ENCODE results near the gene SYNGAP1.
A peak's percentile ranks its signal among the peaks of the same experiment; 100 is the strongest.

Gene SYNGAP1

DNA sequence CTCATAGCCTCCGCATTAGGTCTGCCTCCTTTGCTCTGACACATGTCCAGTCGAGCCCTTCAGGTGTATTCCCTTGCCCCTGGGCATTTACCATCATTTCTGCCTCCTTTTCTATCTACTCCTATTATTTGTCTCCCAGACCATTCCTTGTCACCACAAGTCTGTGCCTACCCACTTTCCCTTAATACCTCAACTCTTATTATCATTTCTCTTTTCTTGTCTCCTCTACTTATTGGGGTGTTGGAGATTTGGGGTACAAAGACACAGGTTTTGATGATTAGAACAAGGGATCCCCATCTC lies 1.4 kb downstream of the SYNGAP1 start:
- DNase-seq (ENCODE audit: low read depth): no peak

DNA sequence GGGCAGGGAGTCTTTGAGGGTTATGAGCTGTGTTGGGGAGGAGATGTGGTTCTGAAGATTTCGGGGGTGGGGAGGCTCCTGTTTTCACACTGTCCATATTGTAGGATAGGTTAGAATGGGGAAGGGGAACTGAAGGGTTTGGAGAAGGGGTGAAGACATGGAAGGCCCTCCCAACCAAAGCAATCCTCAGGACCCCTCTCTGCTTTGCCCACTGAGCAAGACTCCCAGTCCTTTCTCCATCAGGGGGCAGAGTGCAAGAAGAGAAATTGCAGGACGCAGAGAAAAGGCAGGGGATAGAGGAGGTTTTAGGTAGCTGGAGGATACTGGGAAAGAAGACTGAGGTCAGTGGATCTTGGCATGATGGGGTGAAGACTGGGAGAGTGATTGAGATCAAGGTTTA lies 3.9 kb downstream of the SYNGAP1 start:
- DNase-seq (ENCODE audit: low read depth): no peak

DNA sequence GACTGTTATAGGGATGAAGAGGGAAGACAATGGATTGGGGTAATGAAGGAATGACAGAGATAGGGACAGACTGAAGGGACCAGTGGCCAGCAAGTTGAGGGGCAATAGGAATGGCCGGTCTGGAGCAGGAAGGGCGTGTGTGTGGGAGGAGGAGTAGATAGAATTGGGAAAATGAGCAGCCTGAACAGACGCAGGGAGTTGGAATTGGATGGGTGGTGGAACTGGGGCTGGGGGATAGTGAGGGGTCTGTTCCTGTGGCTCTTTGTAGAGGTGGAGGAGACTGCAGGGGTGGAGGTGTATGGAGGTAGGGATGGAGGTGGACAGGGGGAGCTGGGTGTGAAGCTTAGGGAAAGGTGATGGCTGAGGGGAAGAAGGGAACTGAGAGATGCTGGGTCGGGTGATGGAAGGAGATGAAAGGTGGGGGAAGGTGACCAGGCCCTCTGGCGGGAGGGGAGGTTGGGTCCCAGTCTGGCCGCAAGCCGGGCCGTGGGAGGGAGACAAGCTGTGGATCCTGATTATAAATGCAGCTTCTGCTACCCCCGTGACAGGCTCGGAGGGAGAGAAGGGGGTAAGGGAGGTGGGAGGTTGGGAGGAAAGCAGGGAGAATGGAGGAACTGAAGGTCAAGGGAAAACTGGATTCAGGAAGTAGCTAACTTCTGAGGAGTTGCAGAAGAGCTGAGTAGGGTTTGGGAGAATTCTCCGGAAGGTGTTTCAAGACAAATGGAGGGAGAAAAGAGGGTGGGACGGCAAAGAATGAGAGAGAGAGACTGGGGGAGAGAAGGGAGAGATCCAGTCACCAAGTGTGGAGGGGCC lies 5.2 kb downstream of the SYNGAP1 start:
- DNase-seq (ENCODE audit: low read depth): no peak

DNA sequence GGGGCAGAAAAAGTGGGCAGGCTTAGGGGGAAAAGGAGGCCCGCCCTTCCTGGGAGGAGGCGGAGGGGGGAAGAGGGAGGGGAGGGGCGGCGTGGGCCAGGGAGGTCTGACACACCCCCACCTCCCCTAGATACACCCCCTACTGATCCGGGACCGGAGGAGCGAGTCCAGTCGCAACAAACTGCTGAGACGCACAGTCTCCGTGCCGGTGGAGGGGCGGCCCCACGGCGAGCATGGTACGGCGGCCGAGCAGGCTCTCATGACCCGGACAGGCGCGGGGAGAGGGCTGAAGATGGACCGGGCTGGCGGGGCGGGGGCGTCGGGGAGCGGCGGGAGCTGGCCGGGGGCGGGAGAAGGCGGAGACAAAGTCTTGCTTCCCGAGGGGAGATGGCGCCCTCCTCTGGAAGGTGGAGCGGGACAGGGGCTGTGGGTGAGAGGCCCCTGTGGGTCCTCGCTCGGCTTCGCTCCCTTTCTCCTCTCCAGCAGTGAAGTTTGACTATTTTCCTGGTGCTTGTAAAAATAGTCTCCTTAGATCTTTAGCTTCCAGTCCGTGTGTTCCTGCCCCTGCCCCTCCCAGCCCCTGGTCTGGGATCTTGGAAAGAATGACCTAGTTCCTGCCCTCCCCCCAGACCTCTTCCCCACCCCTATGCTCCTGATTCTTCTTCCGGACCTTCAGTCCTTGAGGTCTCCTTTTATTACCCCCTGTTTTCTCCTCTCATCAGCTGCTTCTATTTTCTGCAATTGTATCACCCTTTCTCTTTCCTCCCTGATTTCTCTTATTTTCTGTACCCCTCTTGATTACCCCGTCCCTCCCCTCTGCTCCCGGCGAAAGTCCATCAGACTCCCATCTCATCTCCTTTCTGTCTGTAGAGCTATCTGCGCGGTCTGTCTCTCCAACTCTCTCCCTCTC lies 6.1 kb downstream of the SYNGAP1 start:
- peak; percentile 87 for DNase-seq (ENCODE audit: low read depth)

DNA sequence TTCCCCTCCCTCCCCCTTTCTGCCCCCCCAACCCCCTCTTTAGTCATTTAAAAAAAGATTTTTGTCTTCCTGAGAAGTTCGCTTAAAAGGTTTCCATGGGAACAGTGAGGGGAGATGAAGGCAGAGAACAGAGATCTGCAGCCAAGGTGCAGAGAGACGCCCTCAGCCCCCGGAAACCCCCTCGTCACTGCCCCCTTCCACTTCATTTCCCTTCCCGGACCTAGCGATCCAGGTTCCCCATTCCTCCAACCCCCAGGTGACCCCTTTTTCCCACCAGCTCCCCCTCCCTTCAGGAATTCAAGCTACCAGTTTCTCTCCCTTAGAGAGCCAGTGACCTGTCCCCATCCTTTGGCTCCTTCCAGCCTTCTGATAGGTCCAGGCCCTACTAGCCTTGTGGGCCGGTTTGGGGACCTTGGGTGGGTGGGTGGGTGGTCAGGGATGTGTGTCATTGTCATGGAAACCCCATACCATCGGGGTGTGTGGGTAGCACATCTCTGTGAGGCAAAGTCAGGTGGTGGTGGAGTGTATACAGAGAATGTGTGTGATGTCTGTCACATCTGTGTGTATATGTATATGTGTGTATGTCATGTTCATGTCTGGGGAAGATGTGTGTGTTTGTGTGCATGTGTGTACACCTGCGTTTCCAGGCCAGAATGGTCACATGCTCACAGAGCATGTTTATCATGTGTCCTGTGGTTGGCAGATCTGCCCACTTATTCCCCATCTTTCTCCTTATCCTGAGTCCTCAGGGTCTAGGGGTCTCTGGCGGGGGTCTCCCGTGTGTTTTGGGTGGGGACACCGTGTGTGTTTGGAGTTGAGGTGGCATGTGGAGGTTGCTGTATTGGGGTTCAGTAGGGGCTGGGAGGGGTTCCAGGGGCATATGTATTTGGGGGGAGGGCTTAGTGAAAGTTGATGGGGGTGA lies 7.0 kb downstream of the SYNGAP1 start:
- DNase-seq (ENCODE audit: low read depth): no peak

DNA sequence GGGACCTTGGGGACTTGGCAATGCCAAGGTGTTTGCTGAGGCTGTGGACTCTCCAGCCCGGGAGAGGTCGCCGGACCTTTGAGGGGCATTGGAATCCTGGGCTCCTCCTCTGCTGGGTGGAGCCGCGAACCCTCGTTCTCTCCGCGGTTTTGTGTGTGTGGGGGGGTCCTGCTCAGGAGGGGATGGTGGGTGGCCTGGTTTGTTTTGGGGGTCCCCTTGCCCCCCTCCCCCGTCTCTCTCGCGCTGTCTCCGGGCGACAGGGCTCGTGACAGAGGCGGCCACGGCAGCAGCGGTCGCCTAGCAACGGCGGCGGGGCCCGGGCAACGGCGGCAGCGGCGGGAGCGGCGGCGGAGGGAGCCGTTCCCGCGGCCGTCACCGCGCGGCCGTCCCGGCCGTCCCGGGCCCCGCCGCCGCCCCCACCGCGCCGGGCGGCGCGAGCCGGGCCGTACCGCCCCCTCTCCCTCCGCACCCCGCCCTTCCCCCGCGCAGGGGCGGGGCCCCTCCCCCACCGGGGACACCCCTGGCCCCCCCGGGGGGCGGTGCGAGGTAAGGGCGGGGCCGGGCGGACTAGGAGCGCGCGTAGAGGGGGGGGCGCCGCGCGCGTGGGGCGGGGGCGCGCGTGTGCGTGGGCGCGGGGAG lies 7.8 kb downstream of the SYNGAP1 start:
- no peak for DNase-seq (ENCODE audit: low read depth)

DNA sequence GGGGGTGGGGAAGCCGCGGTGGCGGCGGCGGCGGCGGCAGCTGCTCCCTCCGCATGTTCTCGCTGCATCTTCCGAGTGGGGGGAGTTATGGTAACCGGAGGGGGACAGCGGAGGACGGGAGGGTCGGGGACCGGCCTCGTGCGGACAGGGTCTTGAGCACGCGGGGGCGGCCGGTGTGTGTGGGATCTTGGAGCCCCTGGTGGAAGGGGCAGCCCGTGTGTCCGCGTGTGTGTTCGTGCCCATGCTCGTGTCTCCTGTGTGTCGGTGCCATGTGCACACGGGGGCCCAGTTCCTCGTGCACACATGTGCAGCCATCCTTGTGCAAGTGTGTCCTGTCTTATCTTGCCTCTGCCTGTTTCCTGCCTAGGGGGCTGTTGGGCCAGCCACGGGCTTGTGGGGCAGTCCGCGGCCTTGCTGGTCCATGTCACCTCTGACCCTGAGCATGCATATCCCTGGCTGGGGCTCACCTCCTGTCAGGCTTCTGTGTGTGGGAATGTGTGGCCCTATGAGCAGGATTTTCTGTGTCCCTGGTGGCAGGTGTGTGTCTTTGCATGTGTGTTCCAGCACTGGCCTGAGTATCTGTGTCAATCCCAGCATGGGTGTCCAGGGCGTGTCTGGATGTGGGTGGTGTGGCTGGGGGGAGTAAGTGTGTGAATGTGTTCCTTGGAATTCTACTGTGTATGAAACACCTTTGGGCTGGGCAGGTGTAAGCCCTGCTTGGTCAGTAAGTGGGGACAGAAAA lies 8.5 kb downstream of the SYNGAP1 start:
- DNase-seq (ENCODE audit: low read depth): peak; percentile 32

DNA sequence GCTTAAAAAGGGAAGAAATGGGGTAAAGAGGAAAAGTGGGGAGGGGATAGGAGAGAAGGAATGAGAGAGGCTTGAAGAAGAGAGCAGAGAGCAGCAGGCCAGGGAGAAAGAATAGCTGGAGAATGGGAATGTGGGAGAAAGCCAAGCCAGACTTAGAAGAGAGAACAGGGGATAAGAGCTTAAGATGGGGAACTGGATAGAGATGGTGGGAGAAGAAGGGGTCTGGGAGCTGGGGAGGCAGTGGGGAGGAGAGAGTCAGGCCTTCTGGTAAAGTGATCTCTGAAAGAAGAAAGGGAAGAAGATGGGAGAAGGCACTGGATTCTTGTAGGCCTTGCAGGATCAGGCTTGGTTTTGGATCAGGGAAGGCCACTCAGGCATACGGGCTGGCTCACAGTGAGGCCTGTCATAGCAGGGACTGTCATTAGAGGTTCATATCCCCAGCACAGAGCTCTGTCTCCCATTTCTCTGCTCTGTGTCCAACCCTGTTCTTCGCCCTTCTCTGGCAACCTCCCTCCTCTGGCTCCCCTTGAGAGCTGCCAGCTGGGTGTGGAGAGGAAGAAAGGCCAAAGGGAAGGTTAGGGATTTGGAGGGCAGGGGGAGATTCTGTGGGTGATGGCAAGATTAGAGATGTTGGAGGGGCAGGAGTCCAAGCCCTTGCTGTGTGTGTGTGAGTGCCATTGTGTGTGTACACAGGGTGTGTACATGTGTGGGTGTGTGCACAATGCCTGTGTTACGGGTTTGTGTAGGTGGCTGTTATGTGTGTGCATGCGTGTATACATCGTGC lies 9.3 kb downstream of the SYNGAP1 start:
- DNase-seq (ENCODE audit: low read depth): no peak

DNA sequence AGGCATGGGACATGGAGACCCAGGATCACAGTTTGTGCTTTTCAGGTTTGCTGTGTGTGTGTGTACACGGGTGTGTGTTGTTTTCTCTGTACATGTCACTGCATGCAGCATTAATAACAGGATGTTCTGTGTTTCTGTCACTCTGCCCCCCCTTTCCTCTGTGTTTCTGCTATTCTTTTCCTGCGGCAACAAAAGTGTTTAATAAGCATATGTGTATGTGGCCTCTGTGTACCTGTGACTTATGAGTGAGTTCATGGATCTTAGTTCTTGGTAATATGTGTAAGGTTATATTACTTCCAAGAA lies 9.8 kb downstream of the SYNGAP1 start:
- DNase-seq (ENCODE audit: low read depth): no peak

DNA sequence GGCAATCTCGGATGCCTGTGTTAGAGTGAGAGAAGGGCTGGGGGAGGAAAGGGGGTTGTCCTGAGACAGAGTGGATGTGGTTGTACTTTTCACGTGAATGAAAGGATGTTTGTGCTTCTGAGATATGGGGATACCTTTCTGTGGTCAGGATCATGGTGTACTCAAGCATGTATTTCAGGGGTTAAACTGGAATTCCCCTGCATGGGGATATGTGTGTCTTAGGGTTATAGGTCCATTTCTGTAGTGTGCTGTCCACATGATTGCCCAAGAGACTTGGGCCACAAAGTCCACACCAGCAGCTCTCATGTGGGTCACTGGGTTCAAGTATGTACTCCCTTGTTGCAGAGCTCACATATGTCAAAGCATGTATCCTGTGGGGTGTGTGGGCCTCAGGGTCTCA lies 10.5 kb downstream of the SYNGAP1 start:
- no peak for DNase-seq (ENCODE audit: low read depth)

DNA sequence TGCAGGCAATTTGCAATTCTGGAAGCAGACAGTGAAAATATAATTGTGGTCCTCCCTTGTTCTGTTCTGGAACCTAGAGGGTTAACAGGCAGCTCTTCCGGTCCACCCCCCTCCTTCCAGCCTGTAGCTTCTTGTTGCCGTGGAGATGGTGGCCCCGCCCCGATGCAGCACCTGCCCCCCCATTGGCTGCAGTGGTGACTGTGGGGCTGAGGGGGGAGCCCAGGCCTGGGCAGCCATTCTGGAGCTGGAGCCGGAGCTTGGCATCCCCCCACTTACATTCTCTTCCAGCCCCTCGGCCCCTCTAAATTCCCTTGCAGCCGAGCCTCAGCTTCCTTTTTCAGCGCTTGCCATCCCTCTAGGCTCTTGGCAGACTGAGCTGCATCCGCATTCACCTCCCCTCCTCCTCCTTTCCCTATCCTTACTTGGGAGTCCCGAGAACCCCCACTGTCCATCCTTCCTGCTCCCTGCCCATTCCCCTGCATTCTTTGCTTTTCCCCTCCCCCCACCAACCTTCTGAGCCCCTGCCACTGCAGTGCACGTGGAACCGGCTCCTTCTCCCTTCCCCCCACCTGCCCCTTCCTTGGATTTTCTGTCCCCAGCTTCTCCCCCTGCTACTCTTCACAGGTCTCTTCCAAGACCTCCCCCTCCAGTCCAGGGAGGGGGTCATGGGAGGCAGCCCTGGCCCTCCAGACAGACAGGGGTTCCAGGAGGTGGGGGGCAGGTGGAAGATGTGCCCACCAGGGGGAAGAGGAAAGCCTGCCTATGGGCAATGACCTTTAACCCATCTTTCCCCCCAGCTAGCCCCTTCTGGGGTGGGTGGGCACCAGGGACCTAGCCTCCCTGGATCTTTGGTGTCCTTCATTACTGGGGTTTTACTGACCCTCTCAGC lies 11.4 kb downstream of the SYNGAP1 start:
- peak; percentile 82 for DNase-seq (ENCODE audit: low read depth)

DNA sequence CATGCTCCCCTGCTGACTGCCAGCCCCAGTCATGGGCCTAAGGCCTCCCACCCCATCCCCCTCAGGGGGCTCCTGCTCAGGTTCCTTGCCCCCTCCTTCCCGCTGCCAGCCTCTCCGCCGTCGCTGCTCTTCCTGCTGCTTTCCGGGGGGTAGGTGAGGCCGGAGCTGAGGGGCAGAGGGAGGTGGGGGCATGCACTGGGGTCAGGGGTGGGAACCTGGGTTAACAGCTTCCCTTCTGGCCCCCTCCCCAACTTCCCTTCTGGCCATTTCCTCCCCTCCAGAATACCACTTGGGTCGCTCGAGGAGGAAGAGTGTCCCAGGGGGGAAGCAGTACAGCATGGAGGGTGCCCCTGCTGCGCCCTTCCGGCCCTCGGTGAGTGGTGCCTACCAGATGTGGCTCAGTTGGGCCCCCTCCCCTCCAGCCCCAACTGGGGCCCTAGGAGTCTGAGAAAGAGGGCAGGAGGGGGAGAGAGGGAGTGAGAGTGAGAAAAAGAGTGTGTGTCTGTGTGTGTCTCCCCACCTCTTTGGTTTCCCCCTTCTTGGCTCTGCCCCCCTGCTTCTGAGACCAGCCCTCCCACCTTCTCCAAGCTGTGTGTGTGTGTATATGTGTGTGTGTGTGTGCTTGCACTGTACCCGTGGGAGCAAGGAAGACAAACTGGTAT lies 12.1 kb downstream of the SYNGAP1 start:
- DNase-seq (ENCODE audit: low read depth): no peak

DNA sequence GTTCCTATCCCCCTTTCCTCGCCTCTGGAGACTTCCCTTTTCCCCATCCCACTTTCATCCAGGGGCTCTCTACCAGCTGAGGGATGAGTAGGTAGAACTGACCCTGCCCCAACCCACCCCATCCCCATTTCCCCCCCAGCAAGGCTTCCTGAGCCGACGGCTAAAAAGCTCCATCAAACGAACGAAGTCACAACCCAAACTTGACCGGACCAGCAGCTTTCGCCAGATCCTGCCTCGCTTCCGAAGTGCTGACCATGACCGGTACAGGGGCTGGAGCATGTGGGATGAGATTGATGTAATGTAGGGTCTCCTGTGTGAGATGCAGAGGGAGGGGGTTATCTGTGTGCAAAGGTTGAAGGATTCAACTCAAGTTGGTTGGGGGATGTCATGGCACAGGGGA lies 12.7 kb downstream of the SYNGAP1 start:
- no peak for DNase-seq (ENCODE audit: low read depth)

DNA sequence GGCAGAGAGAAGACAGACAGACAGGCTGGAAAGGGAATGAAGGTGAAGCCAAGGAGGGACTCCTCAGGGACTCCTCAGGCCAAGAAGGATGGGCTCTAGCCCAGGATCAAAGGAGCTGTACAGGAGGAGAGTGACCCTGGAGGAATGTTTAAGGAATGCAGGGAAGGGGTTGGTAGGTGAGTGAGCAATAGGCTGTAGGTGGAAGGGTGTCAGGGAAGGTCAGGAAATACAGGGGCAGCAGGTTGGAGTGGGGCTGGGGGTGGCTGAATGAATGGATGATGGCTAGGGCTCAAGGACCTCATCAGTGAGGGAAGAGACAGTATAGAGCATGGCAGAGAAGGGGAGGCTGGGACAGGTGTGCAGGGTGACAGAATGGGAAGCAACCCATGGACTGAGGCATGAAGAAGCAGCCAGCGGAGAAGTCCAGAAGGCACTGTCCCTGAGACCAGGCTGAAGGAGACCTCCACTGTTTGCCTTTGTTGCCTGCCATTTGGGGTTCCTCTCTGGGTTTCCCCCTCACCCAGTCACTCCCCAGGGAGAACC lies 13.2 kb downstream of the SYNGAP1 start:
- no peak for DNase-seq (ENCODE audit: low read depth)

DNA sequence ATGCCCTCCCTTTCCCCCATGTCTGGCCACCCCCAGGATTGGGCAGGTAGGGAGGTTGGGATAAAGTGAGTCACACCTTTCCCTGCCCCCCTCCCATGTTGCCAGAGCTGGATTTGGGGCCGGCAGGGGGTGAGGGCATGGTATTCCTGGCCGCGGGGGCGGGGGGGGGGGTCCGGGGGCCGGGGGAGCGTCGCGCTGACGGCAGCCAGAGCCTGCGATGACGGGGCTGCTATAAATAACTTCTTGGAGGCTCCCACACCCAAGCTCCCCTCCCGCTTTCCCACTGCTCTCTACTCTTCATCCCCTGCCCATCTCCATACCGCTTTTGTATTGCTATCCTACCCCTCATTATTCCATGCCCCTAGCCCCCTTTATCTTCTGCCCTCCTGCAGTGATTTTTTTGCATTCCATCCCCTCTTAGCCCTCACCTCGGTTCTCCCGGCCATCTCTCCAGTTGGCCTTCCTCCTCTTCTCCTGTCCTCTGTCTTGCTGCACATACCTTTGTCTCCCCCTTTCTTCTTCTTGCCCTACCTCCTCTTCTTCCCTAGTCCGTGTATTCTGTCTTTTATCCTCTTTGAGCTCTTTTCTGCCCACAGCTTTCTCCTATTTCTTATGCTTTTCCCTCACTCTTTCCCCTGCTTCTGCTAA lies 13.8 kb downstream of the SYNGAP1 start:
- peak; percentile 29 for DNase-seq (ENCODE audit: low read depth)

DNA sequence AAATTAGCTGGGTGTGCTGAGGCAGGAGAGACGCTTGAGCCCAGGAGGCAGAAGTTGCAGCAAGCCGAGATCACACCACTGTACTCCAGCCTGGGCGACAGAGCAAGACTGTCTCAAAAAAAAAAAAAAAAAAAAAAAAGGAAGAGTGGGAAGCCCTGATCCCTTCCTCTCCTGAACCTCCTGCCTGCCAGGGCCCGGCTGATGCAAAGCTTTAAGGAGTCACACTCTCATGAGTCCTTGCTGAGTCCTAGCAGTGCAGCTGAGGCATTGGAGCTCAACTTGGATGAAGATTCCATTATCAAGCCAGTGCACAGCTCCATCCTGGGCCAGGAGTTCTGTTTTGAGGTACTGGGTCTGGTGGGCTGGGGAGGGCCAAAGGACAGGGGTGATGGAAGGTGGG lies 15.1 kb downstream of the SYNGAP1 start:
- DNase-seq (ENCODE audit: low read depth): no peak

DNA sequence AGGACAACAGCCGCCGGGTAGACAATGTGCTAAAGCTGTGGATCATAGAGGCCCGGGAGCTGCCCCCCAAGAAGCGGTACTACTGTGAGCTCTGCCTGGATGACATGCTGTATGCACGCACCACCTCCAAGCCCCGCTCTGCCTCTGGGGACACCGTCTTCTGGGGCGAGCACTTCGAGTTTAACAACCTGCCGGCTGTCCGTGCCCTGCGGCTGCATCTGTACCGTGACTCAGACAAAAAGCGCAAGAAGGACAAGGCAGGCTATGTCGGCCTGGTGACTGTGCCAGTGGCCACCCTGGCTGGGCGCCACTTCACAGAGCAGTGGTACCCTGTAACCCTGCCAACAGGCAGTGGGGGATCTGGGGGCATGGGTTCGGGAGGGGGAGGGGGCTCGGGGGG lies 17.8 kb downstream of the SYNGAP1 start:
- no peak for DNase-seq (ENCODE audit: low read depth)

DNA sequence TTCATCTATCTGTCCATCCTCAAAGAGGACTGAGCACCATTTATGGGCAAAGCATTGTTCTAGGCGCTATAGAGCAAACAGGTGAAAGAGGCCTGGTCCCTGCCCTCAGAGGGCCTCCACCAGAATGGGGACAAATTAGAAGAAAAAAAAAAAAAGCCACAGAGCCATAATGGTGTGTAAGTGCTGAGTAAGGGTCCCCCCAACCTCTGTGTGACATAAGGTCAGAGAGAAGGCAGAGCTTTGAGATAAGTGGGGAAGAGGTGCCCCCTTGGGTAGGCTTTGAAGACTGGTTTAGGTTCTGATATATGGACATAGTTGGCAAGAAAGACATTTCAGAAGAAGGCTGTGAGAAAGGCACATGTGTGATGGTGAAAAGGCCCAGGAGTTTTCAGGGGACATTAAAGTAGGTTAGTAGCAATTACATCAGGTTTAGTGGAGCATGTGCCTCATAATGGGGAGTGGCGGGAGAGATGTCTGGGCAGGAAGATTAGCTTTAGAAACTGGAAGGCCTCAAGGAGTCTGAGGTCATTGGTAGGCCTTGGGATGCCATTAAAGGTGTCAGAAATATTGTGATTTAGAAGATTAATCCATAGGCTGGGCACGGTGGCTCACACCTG lies 19.2 kb downstream of the SYNGAP1 start:
- no peak for DNase-seq (ENCODE audit: low read depth)
